AG04449 (cell line): Measurements from ENCODE around the gene TAMALIN.

Source experiments
- CTCF ChIA-PET: fragments of 350-600 bp; formaldehyde crosslinking; extraction: SDS; loops from one replicate; lab custom pipeline; 2021; ENCODE audit warnings: antibody characterized with exemption; lab: Yijun Ruan, JAX
- POLR2A ChIA-PET: fragments of 400-600, 350-600 bp; formaldehyde crosslinking; extraction: SDS; loops from one replicate; lab custom pipeline; 2020; ENCODE audit warnings: antibody characterized with exemption, inconsistent platforms; lab: Yijun Ruan, JAX
- DNase-seq: peaks from one replicate; pipeline ENCODE4 v3.0.0-alpha.2; 2010; ENCODE audit warnings: low read depth, low spot score
- H3K4me3 ChIP-seq: 2 replicates; pipeline ENCODE4 v1.5.1; 2011; ENCODE audit warnings: low read depth, mild to moderate bottlenecking, control low read depth, low read length
- CTCF ChIP-seq: IDR thresholded peaks from one replicate; pipeline ENCODE4 v1.5.1; 2011; ENCODE audit warnings: mild to moderate bottlenecking, moderate library complexity, low read length, control low read depth, inconsistent platforms; ENCODE audit not compliant: insufficient read depth; ENCODE audit errors: missing control alignments

TAMALIN gene

DNA sequence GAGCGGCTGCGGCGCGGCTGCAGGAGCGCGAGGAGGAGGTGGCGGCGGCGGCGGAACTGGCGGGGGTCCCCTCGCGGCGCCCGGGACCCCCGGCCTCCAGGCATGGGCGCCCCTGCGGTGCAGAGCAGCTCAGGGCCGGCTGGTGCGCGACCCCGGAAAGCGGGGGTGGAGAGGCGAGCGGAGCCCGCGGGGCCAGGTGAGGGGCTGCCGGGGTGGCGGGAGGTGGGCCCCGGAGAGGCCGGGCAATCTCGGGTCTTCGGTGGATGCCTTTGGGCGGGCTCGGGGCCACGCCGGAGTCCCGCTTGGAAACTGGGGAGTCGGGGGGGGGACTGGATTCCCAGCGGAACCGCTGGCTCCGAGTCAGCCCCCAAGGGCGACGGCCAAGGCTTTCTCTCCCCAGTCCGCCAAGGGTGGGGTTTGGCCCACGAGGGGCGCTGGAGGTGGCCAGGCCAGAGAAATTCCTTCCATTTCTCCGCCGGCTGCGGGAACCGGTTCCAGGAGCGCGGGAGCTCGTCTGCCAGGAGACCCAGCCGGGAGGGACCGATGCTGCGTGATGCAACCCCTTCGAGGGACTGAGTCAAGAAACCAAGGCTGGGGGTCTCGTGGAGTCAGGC, 30.6 kb downstream of the TAMALIN start:
- TF ChIP-seq CTCF, result peak; percentile 10
- POLR2A ChIA-PET, result no interaction called here
- H3K4me3 ChIP-seq, result peak overlapping the region; percentile 62
- CTCF ChIA-PET, result interaction anchor here (0.7 to 32.6 kb wide), 7 partner anchors 11 to 44 kb away, joined by 3 to 1695 read pairs (median 4); partner anchors contain the start of genes ATG101, NR4A1 and SMIM41
- DNase-seq, result no peak

DNA sequence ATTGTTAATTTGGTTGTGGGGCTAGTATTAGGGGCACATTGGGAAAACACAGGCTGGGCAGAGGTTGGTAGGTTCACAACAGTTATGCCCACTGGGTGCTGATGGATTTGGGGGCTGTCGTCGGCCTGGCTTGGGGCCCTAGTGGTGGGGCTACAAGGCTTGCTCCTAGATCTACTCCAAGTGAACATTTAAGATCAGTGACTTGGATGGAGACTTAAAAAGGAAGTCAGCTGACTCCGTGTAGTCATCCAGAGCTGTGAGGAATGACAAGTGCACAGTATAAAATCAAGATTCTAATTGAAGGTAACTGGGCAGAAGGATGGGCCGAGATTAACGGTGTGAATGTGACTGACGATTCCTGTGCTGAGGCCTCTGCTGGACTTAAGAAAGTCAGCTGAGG, 31.7 kb downstream of the TAMALIN start:
- ChIA-PET CTCF (interaction anchor here (1.0 to 32.6 kb wide), 6 partner anchors 9 to 34 kb away, joined by 3 to 1695 read pairs (median 10); partner anchors contain the start of genes ATG101, NR4A1 and SMIM41), POLR2A (no interaction called here)
- no peak for TF ChIP-seq CTCF
- DNase-seq, result no peak
- H3K4me3 ChIP-seq, result no peak overlapping the region

DNA sequence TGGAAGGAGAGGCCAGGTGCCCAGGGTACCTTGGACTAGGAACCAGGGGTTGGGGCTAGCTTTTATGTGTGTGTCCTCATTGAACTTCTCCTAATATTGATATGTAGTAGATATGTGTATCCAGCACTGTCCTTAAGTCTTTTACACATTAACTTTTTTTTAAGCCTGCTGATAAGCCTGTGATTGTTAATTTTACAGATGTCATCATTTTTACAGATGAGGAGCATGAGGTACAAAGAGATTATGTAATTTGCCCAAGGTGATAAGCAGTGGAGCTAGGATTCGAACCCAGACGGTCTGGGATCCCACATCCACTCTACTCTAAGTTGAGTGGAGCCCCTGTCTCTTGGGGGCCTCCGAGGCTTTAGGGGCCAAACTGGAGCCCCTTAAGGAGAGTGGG, 34.3 kb downstream of the TAMALIN start:
- DNase-seq, result no peak
- CTCF ChIA-PET, result interaction anchor here (3.1 to 32.6 kb wide), 3 partner anchors 9 to 31 kb away, joined by 7 to 1695 read pairs (median 98); partner anchors contain the start of genes ATG101, NR4A1 and SMIM41
- H3K4me3 ChIP-seq, result no peak overlapping the region
- no peak for TF ChIP-seq CTCF
- POLR2A ChIA-PET, result no interaction called here

GRCh38 chr12:52041695-52042123, 35.0 kb downstream of the TAMALIN start:
- DNase-seq, result no peak
- POLR2A ChIA-PET, result no interaction called here
- CTCF ChIA-PET, result interaction anchor here (3.1 to 32.6 kb wide), 3 partner anchors 10 to 31 kb away, joined by 7 to 1695 read pairs (median 98); partner anchors contain the start of genes ATG101, NR4A1 and SMIM41
- H3K4me3 ChIP-seq, result no peak overlapping the region
- TF ChIP-seq CTCF, result no peak

GRCh38 chr12:52042706-52043385, 36.1 kb downstream of the TAMALIN start:
- no peak for TF ChIP-seq CTCF
- POLR2A ChIA-PET, result interaction anchor here (0.5 kb wide), 1 partner anchor 49 kb away, joined by 3 read pairs; no protein-coding TSS in a partner anchor
- no peak overlapping the region for H3K4me3 ChIP-seq
- CTCF ChIA-PET, result interaction anchor here (2.6 to 32.6 kb wide), 4 partner anchors 11 to 30 kb away, joined by 7 to 1695 read pairs (median 36); partner anchors contain the start of genes ATG101, NR4A1 and SMIM41
- no peak for DNase-seq
